Motor neuron (in vitro differentiated cells): ENCODE results near the gene NT5DC3. TPM values are rescaled to one million over a fixed set of nuclear protein-coding genes. Genes with fewer than 3 reads are reported as not detected.
"Not testable (repeated sequence)": the region's sequence is repeated elsewhere in the genome, so short reads cannot be mapped to it uniquely, and the experiment has no call there.

ENCODE experiments used
- ATAC-seq, 8 experiments: fragments of 200-7000 bp; cut with Tn5 transposase; replicated peaks in 6 of 8; 2 replicates each; pipeline ENCODE4 v1.8.0; 2021; ENCODE audit warnings: mild to moderate bottlenecking in 8 of 8, moderate library complexity in 8 of 8
- H3K27ac ChIP-seq, 2 donors: fragments of 250-450 bp; sonication (Bioruptor Pico); 2 replicates each; pipeline ENCODE4 v1.9.0; 2021; ENCODE audit warnings: antibody characterized with exemption in 2 of 2, mild to moderate bottlenecking in 2 of 2, moderate library complexity in 1 of 2
- H3K4me1 ChIP-seq, 2 donors: fragments of 250-450 bp; sonication (Bioruptor Pico); replicated peaks in 1 of 2; 2 replicates each; pipeline ENCODE4 v1.6.1; 2021; ENCODE audit warnings: antibody characterized with exemption in 2 of 2, mild to moderate bottlenecking in 2 of 2, moderate library complexity in 1 of 2
- H3K4me3 ChIP-seq, 5 donors: fragments of 250-450 bp; sonication (Bioruptor Pico); 2 replicates each; pipeline ENCODE4 v1.9.0; 2021; ENCODE audit warnings: antibody characterized with exemption in 5 of 5, mild to moderate bottlenecking in 5 of 5, moderate library complexity in 4 of 5
- WGBS, 10 experiments: fragments of 450-650 bp; shearing (Covaris generic); methylation state at CpG; one replicate each; pipeline ENCODE4 v1.0.0; 2022; 5-methylcytosine and 5-hydroxymethylcytosine counted together
- in situ Hi-C, 9 experiments: fragments of 400-800 bp; cut with MboI; loops; one replicate each; pipeline ENCODE4 v1.15.0; 2021; ENCODE audit warnings: low sequenced_read_pairs in 9 of 9, low pct_unique_long_range_greater_than_20kb in 2 of 9; ENCODE audit not compliant: unreplicated experiment in 9 of 9
- total RNA-seq, 8 experiments: library from RNA; unstranded; fragments of 300-600 nt; gene quantifications; 2 replicates each; pipeline versions ENCODE4 v1.2.3 to v1.2.4, GENCODE V29; 2022

NT5DC3 gene
- total RNA-seq, 8 experiments from 2014 or later = 1.0 to 7.5 (median 3.3) TPM

- H3K27ac ChIP-seq = no peak overlapping the region
- H3K4me1 ChIP-seq = peaks cover 0 to 8% of the 10 kb centered on the region in 2 donors
- in situ Hi-C loops = no loop called here
- peak in 3 of 8 experiments; percentile 52 to 63 (median 60) for ATAC-seq
- H3K4me3 ChIP-seq = no peak overlapping the region
- 22 to 100% (median 93%) methylated on average over 1 of the region's 1 CpG for WGBS, 10 experiments
Observed at GRCh38 chr12:103821773-103822172, 19.3 kb downstream of the NT5DC3 start.

GRCh38 chr12:103820881-103821489 lies 20.0 kb downstream of the NT5DC3 start:
- Histone ChIP-seq H3K4me3 (no peak overlapping the region), H3K4me1 (peaks cover 0 to 8% of the 10 kb centered on the region in 2 donors), H3K27ac (no peak overlapping the region)
- in situ Hi-C loops = no loop called here
- 100% methylated on average over 1 to 3 of the region's 3 CpGs; no CpG with 5 or more reads in 4 of the 10 experiments for WGBS, 10 experiments
- no peak for ATAC-seq

- ATAC-seq = no peak
Observed at GRCh38 chr12:103820361-103820760, 20.7 kb downstream of the NT5DC3 start.

GRCh38 chr12:103819892-103820291 lies 21.1 kb downstream of the NT5DC3 start:
- peaks cover 0 to 8% of the 10 kb centered on the region in 2 donors for H3K4me1 ChIP-seq
- peak in 2 of 8 experiments; percentile 25 to 31 for ATAC-seq
- in situ Hi-C loops = no loop called here
- H3K27ac ChIP-seq = no peak overlapping the region
- 57 to 100% (median 91%) methylated on average over 1 to 2 of the region's 2 CpGs; no CpG with 5 or more reads in 2 of the 10 experiments for WGBS, 10 experiments
- no peak overlapping the region for H3K4me3 ChIP-seq

More at GRCh38 chr12:103820361-103820760, 20.7 kb downstream of the NT5DC3 start:
- Histone ChIP-seq H3K4me3 (no peak overlapping the region), H3K27ac (no peak overlapping the region), H3K4me1 (peaks cover 0 to 8% of the 10 kb centered on the region in 2 donors)
- in situ Hi-C loops = no loop called here

- Histone ChIP-seq H3K4me3 (no peak overlapping the region), H3K4me1 (peaks cover 0 to 8% of the 10 kb centered on the region in 2 donors), H3K27ac (no peak overlapping the region)
- 50 to 100% (median 93%) methylated on average over 1 to 2 of the region's 2 CpGs; no CpG with 5 or more reads in 1 of the 10 experiments for WGBS, 10 experiments
- ATAC-seq = peak in 3 of 8 experiments; percentile 46 to 65 (median 57)
- in situ Hi-C loops = no loop called here
Observed at GRCh38 chr12:103819312-103819711, 21.7 kb downstream of the NT5DC3 start.

GRCh38 chr12:103817791-103818190 lies 23.2 kb downstream of the NT5DC3 start:
- H3K4me3 ChIP-seq = no peak overlapping the region
- H3K4me1 ChIP-seq = peaks cover 0 to 8% of the 10 kb centered on the region in 2 donors
- in situ Hi-C loops = no loop called here
- H3K27ac ChIP-seq = no peak overlapping the region
- 20 to 100% (median 83%) methylated on average over 1 to 2 of the region's 2 CpGs; no CpG with 5 or more reads in 3 of the 10 experiments for WGBS, 10 experiments
- no peak for ATAC-seq

GRCh38 chr12:103816663-103817062 lies 24.4 kb downstream of the NT5DC3 start:
- Histone ChIP-seq H3K27ac (no peak overlapping the region), H3K4me1 (peaks cover 0 to 8% of the 10 kb centered on the region in 2 donors), H3K4me3 (no peak overlapping the region)
- no peak for ATAC-seq
- in situ Hi-C loops = no loop called here
- 83 to 100% (median 100%) methylated on average over 1 of the region's 1 CpG; no CpG with 5 or more reads in 1 of the 10 experiments for WGBS, 10 experiments

- in situ Hi-C loops = no loop called here
- no peak overlapping the region for H3K4me3 ChIP-seq
- ATAC-seq = no peak
- 55 to 100% (median 84%) methylated on average over 2 to 3 of the region's 3 CpGs for WGBS, 10 experiments
- no peak overlapping the region for H3K27ac ChIP-seq
- H3K4me1 ChIP-seq = peaks cover 0 to 5% of the 10 kb centered on the region in 2 donors
Observed at GRCh38 chr12:103814436-103814835, 26.6 kb downstream of the NT5DC3 start.

- no peak for ATAC-seq
- 73 to 100% (median 83%) methylated on average over 1 to 3 of the region's 4 CpGs; no CpG with 5 or more reads in 5 of the 10 experiments for WGBS, 10 experiments
- Histone ChIP-seq H3K4me1 (peaks cover 0 to 2% of the 10 kb centered on the region in 2 donors), H3K4me3 (no peak overlapping the region), H3K27ac (no peak overlapping the region)
- in situ Hi-C loops = no loop called here
Observed at GRCh38 chr12:103813949-103814348, 27.1 kb downstream of the NT5DC3 start.

GRCh38 chr12:103813426-103813825 lies 27.6 kb downstream of the NT5DC3 start:
- in situ Hi-C loops = no loop called here

GRCh38 chr12:103812789-103813188 lies 28.2 kb downstream of the NT5DC3 start:
- Histone ChIP-seq H3K27ac (no peak overlapping the region), H3K4me1 (no peaks in the 10 kb centered on the region), H3K4me3 (no peak overlapping the region)
- ATAC-seq = no peak
- 83 to 100% (median 100%) methylated on average over 1 of the region's 1 CpG; no CpG with 5 or more reads in 5 of the 10 experiments for WGBS, 10 experiments
- in situ Hi-C loops = no loop called here

More at GRCh38 chr12:103813426-103813825, 27.6 kb downstream of the NT5DC3 start:
- Histone ChIP-seq H3K4me3 (no peak overlapping the region), H3K27ac (no peak overlapping the region), H3K4me1 (no peaks in the 10 kb centered on the region)
- WGBS, 10 experiments = 81 to 100% (median 94%) methylated on average over 1 to 3 of the region's 3 CpGs; no CpG with 5 or more reads in 1 of the 10 experiments
- no peak for ATAC-seq

- in situ Hi-C loops = no loop called here
- Histone ChIP-seq H3K4me3 (no peak overlapping the region), H3K4me1 (no peaks in the 10 kb centered on the region), H3K27ac (no peak overlapping the region)
- ATAC-seq = no peak
- WGBS, 10 experiments = 50 to 100% (median 92%) methylated on average over 1 to 6 of the region's 6 CpGs
Observed at GRCh38 chr12:103811791-103812190, 29.2 kb downstream of the NT5DC3 start.

- WGBS, 10 experiments = 50 to 100% (median 79%) methylated on average over 1 to 5 of the region's 5 CpGs; no CpG with 5 or more reads in 2 of the 10 experiments
- Histone ChIP-seq H3K27ac (no peak overlapping the region), H3K4me3 (no peak overlapping the region), H3K4me1 (no peaks in the 10 kb centered on the region)
- in situ Hi-C loops = no loop called here
- no peak for ATAC-seq
Observed at GRCh38 chr12:103810111-103810510, 30.9 kb downstream of the NT5DC3 start.

- not testable (repeated sequence) for ATAC-seq
Observed at GRCh38 chr12:103809639-103810038, 31.4 kb downstream of the NT5DC3 start.

More at GRCh38 chr12:103809639-103810038, 31.4 kb downstream of the NT5DC3 start:
- H3K4me1 ChIP-seq, H3K27ac ChIP-seq, in situ Hi-C loops, H3K4me3 ChIP-seq: not testable (repeated sequence)
- 80 to 100% (median 99%) methylated on average over 1 to 6 of the region's 7 CpGs; no CpG with 5 or more reads in 2 of the 10 experiments for WGBS, 10 experiments
